ENCODE measurements around the gene RCOR1. TPM values are rescaled to one million over a fixed set of nuclear protein-coding genes. Genes with fewer than 3 reads are reported as not detected.

Gene RCOR1
- total and polyA plus RNA-seq, 9 donors, result 7.2 to 22.3 (median 18.3) TPM

DNA sequence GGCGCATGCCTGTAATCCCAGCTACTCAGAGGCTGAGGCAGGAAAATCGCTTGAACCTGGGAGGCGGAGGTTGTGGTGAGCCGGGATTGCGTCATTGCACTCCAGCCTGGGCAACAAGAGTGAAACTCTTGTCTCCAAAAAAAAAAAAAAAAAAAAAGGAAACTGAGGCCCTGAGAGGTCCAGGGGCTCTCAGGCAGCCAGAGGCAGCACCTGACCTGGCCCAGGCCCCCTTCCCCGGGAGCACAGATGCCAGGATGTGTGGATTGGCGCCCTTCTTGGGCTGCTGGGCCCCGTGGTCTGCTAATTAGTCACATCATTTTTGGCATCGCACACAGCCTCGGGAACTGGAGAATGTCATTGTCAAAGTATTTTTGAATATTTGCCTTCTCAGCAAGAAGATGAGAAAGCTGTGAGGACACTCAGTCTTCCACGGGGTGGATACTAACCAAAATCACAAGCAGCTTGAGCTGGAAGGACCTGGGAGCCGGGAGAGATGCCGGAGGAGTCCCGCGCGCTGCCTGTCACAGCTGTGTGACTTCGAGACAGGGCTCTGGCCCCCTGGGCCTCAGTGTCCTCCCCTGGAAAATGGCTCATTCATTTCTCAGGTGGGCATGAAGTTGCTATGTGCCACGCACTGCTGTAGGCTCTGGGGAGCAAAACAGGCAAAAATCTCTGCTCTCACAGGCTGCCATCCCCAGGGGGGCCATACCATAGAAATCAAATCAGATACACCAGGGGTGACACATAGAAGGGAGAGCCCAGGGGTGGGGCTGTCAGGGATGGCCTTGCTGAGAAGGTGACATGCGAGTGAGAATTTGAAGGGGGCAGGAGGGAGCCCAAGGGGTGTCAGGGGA is 12.5 kb upstream of the RCOR1 start:
- intact Hi-C loops (cut with DNase I), result no loop called here
- TF ChIP-seq, protein P1, sequence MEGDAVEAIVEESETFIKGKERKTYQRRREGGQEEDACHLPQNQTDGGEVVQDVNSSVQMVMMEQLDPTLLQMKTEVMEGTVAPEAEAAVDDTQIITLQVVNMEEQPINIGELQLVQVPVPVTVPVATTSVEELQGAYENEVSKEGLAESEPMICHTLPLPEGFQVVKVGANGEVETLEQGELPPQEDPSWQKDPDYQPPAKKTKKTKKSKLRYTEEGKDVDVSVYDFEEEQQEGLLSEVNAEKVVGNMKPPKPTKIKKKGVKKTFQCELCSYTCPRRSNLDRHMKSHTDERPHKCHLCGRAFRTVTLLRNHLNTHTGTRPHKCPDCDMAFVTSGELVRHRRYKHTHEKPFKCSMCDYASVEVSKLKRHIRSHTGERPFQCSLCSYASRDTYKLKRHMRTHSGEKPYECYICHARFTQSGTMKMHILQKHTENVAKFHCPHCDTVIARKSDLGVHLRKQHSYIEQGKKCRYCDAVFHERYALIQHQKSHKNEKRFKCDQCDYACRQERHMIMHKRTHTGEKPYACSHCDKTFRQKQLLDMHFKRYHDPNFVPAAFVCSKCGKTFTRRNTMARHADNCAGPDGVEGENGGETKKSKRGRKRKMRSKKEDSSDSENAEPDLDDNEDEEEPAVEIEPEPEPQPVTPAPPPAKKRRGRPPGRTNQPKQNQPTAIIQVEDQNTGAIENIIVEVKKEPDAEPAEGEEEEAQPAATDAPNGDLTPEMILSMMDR (IDR thresholded peaks at IDR 0.05), result no peak
- TF ChIP-seq EP300 (IDR thresholded peaks at IDR 0.05) (no peak), POLR2A (IDR thresholded peaks at IDR 0.05) (no peak)
- no peak overlapping the region for H3K4me3 ChIP-seq
- 68 to 75% (median 72%) methylated on average over 19 of the region's 19 CpGs for WGBS, 3 donors
- no peak overlapping the region for H3K27ac ChIP-seq
- H3K9me3 ChIP-seq, result no peaks in the 10 kb centered on the region
- H3K4me1 ChIP-seq (ENCODE audit: insufficient read depth), result no peaks in the 10 kb centered on the region
- DNase-seq, result no peak
- no peaks in the 10 kb centered on the region for H3K27me3 ChIP-seq
- no peaks in the 10 kb centered on the region for H3K36me3 ChIP-seq

DNA sequence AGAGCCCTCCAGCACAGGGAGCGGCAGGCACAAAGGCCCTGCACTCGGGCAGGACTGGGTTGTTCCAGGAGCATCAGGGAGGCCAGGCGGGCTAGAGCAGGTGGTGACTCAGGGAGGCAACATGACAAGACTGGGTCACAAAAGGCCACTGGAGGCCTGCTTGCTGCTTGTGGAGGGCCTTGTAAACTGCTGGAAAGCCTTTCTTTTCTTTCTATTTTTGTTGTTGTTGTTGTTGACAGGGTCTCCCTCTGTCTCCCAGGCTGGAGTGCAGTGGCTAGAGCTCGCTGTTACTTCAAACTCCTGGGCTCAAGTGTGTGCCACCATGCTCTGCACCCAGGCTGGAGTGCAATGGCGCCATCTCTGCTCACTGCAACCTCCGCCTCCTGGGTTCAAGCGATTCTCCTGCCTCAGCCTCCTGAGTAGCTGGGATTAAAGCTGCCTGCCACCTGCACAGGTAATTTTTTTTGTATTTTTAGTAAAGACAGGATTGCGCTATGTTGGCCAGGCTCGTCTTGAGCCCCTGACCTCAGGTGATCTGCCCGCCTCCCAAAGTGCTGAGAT is 11.8 kb upstream of the RCOR1 start:
- no peak overlapping the region for H3K4me3 ChIP-seq
- 92 to 93% (median 93%) methylated on average over 10 of the region's 10 CpGs for WGBS, 3 donors
- no peak for TF ChIP-seq EP300 (IDR thresholded peaks at IDR 0.05)
- DNase-seq, result no peak
- no peak overlapping the region for H3K27ac ChIP-seq
- H3K27me3 ChIP-seq, result no peaks in the 10 kb centered on the region
- no peaks in the 10 kb centered on the region for H3K36me3 ChIP-seq
- intact Hi-C loops (cut with DNase I), result no loop called here
- no peaks in the 10 kb centered on the region for H3K4me1 ChIP-seq (ENCODE audit: insufficient read depth)
- H3K9me3 ChIP-seq, result no peaks in the 10 kb centered on the region

DNA sequence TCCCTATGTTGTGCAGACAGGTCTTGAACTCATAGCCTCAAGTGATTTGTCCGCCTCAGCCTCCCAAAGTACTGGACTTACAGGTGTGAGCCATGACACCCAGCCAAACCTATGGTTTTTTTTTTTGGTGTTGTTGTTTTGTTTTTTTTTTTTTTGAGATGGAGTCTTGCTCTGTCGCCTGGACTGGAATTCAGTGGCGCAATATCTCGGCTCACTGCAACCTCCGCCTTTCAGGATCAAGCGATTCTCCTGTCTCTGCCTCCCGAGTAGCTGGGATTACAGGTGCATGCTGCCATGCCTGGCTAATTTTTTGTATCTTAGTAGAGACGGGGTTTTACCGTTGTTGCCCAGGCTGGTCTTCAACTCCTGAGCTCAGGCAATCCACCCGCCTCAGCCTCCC is 11.3 kb upstream of the RCOR1 start:
- intact Hi-C loops (cut with DNase I), result no loop called here
- no peaks in the 10 kb centered on the region for H3K9me3 ChIP-seq
- no peak overlapping the region for H3K27ac ChIP-seq
- H3K4me1 ChIP-seq (ENCODE audit: insufficient read depth), result no peaks in the 10 kb centered on the region
- H3K36me3 ChIP-seq, result no peaks in the 10 kb centered on the region
- H3K27me3 ChIP-seq, result no peaks in the 10 kb centered on the region
- no peak for DNase-seq
- no peak overlapping the region for H3K4me3 ChIP-seq
- WGBS, 3 donors, result 91 to 93% (median 91%) methylated on average over 10 of the region's 10 CpGs
- TF ChIP-seq, protein P1 (IDR thresholded peaks at IDR 0.05), result no peak
- TF ChIP-seq POLR2A (IDR thresholded peaks at IDR 0.05) (no peak), EP300 (IDR thresholded peaks at IDR 0.05) (no peak)

DNA sequence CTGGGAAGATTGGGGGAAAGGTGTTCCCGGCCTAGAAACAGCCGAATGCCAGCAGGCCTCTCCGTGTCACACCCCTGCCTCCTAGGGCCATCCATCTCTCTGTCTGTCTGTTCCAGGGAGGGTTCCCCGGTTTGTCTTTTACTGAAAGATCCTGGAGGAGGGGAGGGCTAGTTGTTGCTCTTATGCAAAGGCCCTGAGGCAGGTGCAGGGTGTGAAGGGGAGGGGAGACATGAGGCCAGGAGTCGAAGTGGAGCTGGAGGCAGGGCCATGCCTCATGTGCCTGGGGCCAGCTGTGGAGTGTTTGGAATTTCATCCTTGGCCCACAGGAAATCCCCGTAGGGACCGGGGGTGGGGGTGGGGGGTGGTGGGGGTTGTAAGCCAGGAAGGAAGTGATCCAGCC is 8.7 kb upstream of the RCOR1 start:
- intact Hi-C loops (cut with DNase I), result no loop called here
- WGBS, 3 donors, result 35 to 44% (median 37%) methylated on average over 6 to 7 of the region's 7 CpGs
- TF ChIP-seq EP300 (IDR thresholded peaks at IDR 0.05) (no peak), POLR2A (IDR thresholded peaks at IDR 0.05) (no peak)
- TF ChIP-seq, protein P1 (IDR thresholded peaks at IDR 0.05), result no peak

More for the DNA sequence above, 8.7 kb upstream of the RCOR1 start:
- no peaks in the 10 kb centered on the region for H3K36me3 ChIP-seq
- H3K27me3 ChIP-seq, result no peaks in the 10 kb centered on the region
- H3K9me3 ChIP-seq, result no peaks in the 10 kb centered on the region
- no peaks in the 10 kb centered on the region for H3K4me1 ChIP-seq (ENCODE audit: insufficient read depth)
- no peak overlapping the region for H3K27ac ChIP-seq
- DNase-seq, result no peak
- no peak overlapping the region for H3K4me3 ChIP-seq

Data from ovary (tissue), 9 donors.